NCI-H226 (cell line): Measurements from ENCODE around the gene SLC22A7.

Experiments used
- DNase-seq: peaks from one replicate; pipeline ENCODE4 v3.0.0-alpha.2; 2015

Gene SLC22A7, protein sequence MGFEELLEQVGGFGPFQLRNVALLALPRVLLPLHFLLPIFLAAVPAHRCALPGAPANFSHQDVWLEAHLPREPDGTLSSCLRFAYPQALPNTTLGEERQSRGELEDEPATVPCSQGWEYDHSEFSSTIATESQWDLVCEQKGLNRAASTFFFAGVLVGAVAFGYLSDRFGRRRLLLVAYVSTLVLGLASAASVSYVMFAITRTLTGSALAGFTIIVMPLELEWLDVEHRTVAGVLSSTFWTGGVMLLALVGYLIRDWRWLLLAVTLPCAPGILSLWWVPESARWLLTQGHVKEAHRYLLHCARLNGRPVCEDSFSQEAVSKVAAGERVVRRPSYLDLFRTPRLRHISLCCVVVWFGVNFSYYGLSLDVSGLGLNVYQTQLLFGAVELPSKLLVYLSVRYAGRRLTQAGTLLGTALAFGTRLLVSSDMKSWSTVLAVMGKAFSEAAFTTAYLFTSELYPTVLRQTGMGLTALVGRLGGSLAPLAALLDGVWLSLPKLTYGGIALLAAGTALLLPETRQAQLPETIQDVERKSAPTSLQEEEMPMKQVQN

GRCh38 chr6:43297644-43298564 is at the start of gene SLC22A7:
Gene SLC22A7, plus strand, starts transcription at chr6:43298260. Its CDS starts 99 bp downstream, at chr6:43298359.
- DNase-seq = no peak

- no peak for DNase-seq
These were observed 49.3 kb upstream of the SLC22A7 start for GRCh38 chr6:43248791-43249190.

DNA sequence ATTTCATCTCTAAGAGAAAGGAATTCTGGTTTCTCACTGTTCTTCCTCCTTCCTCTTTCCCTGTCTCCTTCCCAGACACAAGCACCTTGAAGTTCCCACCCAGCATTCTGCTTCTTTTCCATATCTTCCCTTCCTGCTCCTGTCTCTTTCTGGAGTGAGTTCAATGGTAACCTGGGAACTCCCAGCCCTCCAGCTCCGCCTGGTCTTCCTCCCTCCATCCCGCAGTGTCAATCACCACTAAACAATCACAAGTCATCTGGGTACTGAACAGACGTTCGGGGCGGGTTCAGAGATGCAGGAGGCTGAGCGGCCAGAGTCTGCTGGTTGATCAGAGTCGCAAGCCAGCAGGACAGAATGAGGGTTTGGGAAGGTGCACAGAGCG is 47.1 kb upstream of the SLC22A7 start:
- DNase-seq = no peak

DNA sequence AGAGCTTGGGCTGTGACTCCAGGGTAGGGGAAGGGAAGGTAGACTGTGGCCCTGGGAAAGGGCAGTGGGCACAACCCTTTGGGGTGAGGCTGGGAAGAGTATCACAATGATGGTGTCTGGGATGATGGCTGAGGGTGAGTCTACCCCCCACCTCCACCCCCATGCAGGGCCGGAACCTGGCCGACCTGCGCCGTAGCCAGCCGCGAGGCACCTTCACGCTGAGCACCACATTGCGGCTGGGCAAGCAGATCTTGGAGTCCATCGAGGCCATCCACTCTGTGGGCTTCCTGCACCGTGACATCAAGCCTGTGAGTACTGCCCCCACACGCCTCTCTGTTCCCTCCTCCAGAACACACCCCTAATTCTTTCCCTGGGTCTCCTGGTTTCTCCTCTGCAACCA is 44.7 kb upstream of the SLC22A7 start:
- no peak for DNase-seq

- no peak for DNase-seq
These were observed 43.8 kb upstream of the SLC22A7 start for GRCh38 chr6:43254138-43254817.

GRCh38 chr6:43254846-43255245 is 43.2 kb upstream of the SLC22A7 start:
- no peak for DNase-seq

DNA sequence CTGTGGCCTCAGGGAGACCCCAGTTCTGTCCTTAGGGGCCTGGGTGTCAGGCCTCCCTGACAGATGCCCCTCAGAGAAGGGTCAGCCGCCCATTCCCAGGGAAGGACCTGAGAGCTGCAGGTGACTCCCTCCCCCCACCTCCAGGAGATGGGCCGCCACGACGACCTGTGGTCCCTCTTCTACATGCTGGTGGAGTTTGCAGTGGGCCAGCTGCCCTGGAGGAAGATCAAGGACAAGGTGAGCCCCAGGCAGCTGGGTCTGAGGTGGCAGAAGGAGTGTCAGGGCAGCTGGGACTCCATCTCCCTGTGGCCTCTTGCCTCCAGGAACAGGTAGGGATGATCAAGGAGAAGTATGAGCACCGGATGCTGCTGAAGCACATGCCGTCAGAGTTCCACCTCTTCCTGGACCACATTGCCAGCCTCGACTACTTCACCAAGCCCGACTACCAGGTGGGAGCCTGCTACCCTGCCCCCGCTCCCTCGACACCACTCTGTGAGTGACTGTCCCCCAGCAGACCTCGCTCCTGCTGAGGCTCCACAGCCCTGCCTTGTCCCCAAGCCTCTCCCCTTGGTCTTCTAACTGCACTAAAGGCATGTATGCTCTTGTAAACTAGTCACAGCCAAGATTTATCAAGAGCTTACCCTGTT is 42.5 kb upstream of the SLC22A7 start:
- DNase-seq = no peak

- DNase-seq = no peak
These were observed 41.2 kb upstream of the SLC22A7 start for GRCh38 chr6:43256670-43257366.

GRCh38 chr6:43257367-43258145 is 40.5 kb upstream of the SLC22A7 start:
- DNase-seq = no peak

DNA sequence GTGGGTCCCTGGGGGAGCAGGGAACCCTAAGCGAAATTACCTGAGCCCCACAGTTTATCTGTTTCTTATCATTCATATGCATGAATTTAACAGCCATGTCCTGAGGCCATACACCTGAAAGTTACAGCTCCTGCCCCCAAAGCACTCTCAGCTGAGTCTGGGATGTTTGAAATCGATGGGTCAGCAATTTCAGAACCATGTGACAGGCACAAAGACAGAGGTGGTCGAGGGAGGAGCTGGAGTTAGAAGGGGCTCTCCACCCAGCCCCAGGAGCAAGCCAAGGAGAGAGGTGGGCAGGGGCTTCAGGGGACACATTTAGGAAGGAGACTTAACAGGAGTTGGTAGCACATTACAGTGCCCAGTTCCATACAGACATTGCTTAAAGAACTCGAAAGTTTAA is 39.9 kb upstream of the SLC22A7 start:
- no peak for DNase-seq

DNA sequence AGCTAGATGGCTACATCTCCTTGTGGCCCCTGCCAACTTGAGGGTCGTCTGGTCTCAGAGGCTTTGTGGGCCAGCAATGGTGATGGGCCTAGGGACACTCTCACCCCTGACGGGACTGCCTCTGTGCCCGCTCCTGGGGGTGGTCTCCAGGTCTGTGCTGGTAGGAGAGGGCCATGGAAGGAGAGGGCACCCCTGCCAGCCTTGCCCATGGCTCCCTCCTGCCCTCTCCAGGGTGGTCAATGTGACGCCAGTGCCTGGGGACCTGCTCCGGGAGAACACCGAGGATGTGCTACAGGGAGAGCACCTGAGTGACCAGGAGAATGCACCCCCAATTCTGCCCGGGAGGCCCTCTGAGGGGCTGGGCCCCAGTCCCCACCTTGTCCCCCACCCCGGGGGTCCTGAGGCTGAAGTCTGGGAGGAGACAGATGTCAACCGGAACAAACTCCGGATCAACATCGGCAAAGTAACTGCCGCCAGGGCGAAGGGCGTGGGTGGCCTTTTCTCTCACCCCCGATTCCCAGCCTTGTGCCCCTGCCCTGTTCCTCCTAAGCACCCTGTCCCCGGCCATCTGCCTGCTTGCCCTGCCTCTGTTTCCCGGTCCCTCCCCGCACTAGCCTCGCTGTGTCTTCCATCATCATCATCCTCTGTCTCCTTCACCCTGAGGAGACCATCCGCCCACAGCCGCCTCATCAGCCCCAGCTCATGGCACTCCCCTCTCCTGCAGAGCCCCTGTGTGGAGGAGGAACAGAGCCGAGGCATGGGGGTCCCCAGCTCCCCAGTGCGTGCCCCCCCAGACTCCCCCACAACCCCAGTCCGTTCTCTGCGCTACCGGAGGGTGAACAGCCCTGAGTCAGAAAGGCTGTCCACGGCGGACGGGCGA is 39.0 kb upstream of the SLC22A7 start:
- no peak for DNase-seq

- no peak for DNase-seq
These were observed 37.3 kb upstream of the SLC22A7 start for GRCh38 chr6:43260791-43261190.

- DNase-seq = no peak
These were observed 36.9 kb upstream of the SLC22A7 start for GRCh38 chr6:43261198-43261597.

DNA sequence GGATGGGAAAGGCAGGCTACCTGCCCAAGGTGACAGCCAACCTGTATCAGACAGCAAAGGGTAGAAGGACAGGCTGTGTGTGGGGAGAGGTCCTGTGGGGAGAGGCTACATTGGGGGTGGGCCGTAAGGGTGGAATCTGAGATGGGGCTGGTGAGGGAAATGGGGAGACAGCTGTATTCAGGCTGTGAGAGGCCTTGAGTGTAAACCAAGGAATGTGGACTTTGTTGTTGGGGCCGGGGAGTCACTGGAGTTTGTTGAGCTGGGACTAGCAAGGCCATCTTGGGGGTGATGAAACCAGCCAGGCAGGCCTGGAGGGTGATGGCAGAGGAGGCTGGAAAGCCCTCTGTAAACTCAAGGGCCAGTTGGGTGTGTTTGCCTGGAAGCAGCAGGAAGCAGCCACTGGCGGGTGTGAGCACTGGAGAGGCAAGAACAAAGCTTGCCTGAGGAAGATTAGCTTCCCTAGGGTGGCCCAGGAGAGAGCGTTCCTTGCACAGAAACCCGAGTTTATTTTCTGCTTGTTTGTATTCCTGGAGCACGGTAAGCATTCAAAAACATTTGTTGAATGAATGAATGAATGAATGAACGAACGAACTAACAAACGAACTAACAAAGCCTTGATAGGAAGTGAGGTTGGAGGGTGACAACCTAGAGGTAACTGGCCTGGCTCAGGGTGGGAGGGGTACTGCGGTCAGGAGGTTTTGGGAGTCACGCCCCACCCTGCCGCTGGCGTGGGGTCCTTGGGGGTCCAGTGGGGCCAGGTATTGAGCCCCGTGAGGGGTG is 35.9 kb upstream of the SLC22A7 start:
- DNase-seq = no peak

DNA sequence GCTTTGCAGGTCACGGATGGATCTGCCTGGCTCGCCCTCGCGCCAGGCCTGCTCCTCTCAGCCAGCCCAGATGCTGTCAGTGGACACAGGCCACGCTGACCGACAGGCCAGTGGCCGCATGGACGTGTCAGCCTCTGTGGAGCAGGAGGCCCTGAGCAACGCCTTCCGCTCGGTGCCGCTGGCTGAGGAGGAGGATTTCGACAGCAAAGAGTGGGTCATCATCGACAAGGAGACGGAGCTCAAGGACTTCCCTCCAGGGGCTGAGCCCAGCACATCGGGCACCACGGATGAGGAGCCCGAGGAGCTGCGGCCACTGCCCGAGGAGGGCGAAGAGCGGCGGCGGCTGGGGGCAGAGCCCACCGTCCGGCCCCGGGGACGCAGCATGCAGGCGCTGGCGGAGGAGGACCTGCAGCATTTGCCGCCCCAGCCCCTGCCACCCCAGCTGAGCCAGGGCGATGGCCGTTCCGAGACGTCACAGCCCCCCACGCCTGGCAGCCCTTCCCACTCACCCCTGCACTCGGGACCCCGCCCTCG is 35.2 kb upstream of the SLC22A7 start:
- DNase-seq = no peak

- DNase-seq = peak; percentile 31
These were observed 34.5 kb upstream of the SLC22A7 start for GRCh38 chr6:43263314-43264178.

DNA sequence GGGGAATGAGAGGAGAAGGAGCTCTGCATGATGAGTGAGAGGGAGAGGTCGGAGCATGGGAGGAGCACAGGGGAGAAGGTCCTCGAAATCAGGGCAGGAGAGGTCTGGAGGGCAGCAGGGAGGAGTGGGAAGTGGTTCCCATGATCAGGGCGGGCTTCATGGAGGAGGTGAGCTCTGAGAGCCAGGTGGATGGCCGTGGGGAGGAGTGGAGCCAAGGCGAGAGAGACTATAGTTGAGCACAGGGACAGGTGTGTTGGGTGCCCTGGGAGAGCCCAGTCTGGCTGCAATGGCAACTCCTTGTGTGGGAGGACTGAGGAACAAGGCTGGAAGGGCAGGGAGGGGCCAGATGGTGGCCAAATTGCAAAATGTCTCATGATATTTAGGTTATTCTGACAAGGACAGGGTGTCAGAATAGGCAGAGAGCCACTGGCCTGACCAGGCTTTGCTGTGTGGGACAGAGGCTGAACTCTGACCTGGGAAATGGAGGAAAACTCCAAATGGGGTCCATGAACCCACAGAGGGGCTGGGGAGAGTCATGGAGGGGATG is 33.4 kb upstream of the SLC22A7 start:
- DNase-seq = no peak

GRCh38 chr6:43265564-43265963 is 32.5 kb upstream of the SLC22A7 start:
- no peak for DNase-seq
